CD4-positive, alpha-beta memory T cell (primary cell): ENCODE data around the gene ZNF536. TPM values are rescaled to one million over a fixed set of nuclear protein-coding genes. Genes with fewer than 3 reads are reported as not detected.
"Not testable (repeated sequence)": the region's sequence is repeated elsewhere in the genome, so short reads cannot be mapped to it uniquely, and the experiment has no call there.

Source experiments
- CTCF ChIA-PET: fragments of 350-600 bp; sonication (Branson Sonifier 250); formaldehyde crosslinking; loops from one replicate; lab custom pipeline; 2021; ENCODE audit warnings: inconsistent platforms; ENCODE audit not compliant: partially characterized antibody; lab: Charles Lee
- POLR2A ChIA-PET: fragments of 350-600 bp; sonication (Branson Sonifier 250); formaldehyde crosslinking; loops from one replicate; lab custom pipeline; 2021; ENCODE audit not compliant: partially characterized antibody; lab: Charles Lee
- DNase-seq, 5 donors: peaks; one replicate each; pipeline versions ENCODE4 v3.0.0 to v3.0.0-alpha.2; 2020 to 2022; ENCODE audit warnings: mixed read lengths in 1 of 5
- H3K27ac ChIP-seq: one replicate; pipeline ENCODE4 v1.7.0; 2013; ENCODE audit warnings: low read depth, low read length
- H3K27me3 ChIP-seq: 2 replicates; pipeline ENCODE4 v1.7.0; 2013; ENCODE audit warnings: mild to moderate bottlenecking, low read length, moderate library complexity; ENCODE audit not compliant: insufficient read depth
- H3K36me3 ChIP-seq: 2 replicates; pipeline ENCODE4 v1.7.0; 2013; ENCODE audit warnings: mild to moderate bottlenecking, low read length, moderate library complexity; ENCODE audit not compliant: insufficient read depth
- H3K4me1 ChIP-seq: 2 replicates; pipeline ENCODE4 v1.7.0; 2013; ENCODE audit warnings: mild to moderate bottlenecking, low read length, moderate library complexity; ENCODE audit not compliant: insufficient read depth
- H3K4me3 ChIP-seq, 2 donors: one replicate each; pipeline ENCODE4 v1.7.0; 2013; ENCODE audit warnings: low read length in 2 of 2, mild to moderate bottlenecking in 1 of 2
- H3K9me3 ChIP-seq, 2 donors: one replicate each; pipeline ENCODE4 v1.7.0; 2013; ENCODE audit warnings: low read length in 2 of 2, control low read depth in 1 of 2; ENCODE audit not compliant: control insufficient read depth in 1 of 2
- H3K27ac Mint-ChIP-seq, 7 donors: one replicate each; pipeline ENCODE4 v1.8.0; 2020 to 2021; ENCODE audit warnings: mixed read lengths in 7 of 7, mild to moderate bottlenecking in 6 of 7, inconsistent platforms in 3 of 7, moderate library complexity in 3 of 7
- H3K27me3 Mint-ChIP-seq, 2 donors: one replicate each; pipeline ENCODE4 v1.8.0; 2020 to 2021; ENCODE audit warnings: mixed read lengths in 2 of 2
- H3K36me3 Mint-ChIP-seq, 2 donors: one replicate each; pipeline ENCODE4 v1.8.0; 2020 to 2021; ENCODE audit warnings: mixed read lengths in 2 of 2, inconsistent platforms in 1 of 2, mild to moderate bottlenecking in 1 of 2
- H3K4me1 Mint-ChIP-seq, 4 donors: one replicate each; pipeline ENCODE4 v1.8.0; 2020 to 2021; ENCODE audit warnings: mixed read lengths in 4 of 4, mild to moderate bottlenecking in 1 of 4
- H3K4me3 Mint-ChIP-seq, 8 donors: one replicate each; pipeline ENCODE4 v1.8.0; 2020 to 2021; ENCODE audit warnings: mixed read lengths in 8 of 8, mild to moderate bottlenecking in 7 of 8, moderate library complexity in 6 of 8, inconsistent platforms in 3 of 8
- H3K9me3 Mint-ChIP-seq, 8 donors: one replicate each; pipeline ENCODE4 v1.8.0; 2020 to 2021; ENCODE audit warnings: mixed read lengths in 8 of 8, mild to moderate bottlenecking in 5 of 8, inconsistent platforms in 3 of 8, moderate library complexity in 1 of 8
- intact Hi-C: fragments of 100-400 bp; cut with micrococcal nuclease; formaldehyde crosslinking; loops from one replicate; pipeline ENCODE4 v1.15.1; 2023
- polyA plus RNA-seq, 2 donors: library from polyadenylated mRNA; unstranded; fragments of 300-500 nt; fragmentation: Illumina TruSeq; gene quantifications; one replicate each; pipeline ENCODE4 v1.2.3, GENCODE V29; 2021
- total RNA-seq, 2 experiments: library from RNA; stranded (reverse); gene quantifications; one replicate each; pipeline ENCODE4 v1.2.3, GENCODE V29; 2021

Gene ZNF536
- total and polyA plus RNA-seq, 4 experiments from 2014 or later: 0.20 TPM; not detected in 3

DNA sequence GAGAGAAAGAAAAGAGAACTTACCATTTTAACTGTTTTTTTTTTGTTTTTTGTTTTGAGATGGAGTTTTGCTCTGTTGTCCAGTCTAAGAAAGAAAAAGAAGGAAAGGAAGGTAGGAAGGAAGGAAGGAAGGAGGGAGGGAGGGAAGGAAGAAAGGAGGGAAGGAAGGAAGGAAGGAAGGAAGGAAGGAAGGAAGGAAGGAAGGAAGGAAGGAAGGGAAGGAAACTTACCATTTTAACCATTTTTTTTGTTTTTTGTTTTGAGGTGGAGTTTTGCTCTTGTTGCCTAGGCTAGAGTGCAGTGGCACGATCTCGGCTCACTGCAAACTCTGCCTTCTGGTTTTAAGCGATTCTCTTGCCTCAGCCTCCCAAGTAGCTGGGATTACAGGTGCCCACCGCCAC lies 94.4 kb downstream of the ZNF536 start:
- H3K27ac Mint-ChIP-seq, POLR2A ChIA-PET, CTCF ChIA-PET, H3K4me3 ChIP-seq, H3K27ac ChIP-seq, H3K27me3 ChIP-seq, H3K27me3 Mint-ChIP-seq, H3K36me3 Mint-ChIP-seq, H3K36me3 ChIP-seq, intact Hi-C loops, H3K9me3 Mint-ChIP-seq, H3K4me3 Mint-ChIP-seq, DNase-seq, H3K4me1 ChIP-seq, H3K4me1 Mint-ChIP-seq, H3K9me3 ChIP-seq: not testable (repeated sequence)

DNA sequence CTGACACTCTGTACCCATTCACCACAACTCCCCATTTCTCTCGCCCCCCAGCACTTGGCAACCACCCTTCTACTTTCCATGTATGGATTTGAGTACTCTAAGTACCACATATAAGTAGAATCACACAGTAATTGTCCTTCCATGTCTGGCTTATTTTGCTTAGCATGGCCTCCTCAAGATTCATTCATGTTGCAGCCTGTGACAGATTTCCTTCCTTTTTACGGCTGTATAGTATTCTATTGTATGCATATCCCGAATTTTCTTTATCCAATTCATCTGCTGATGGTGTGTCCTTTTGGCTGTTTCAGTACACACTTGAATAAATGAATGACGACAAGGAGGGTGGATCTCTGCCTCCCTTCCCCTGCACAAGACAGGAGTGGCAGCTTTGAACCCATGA lies 95.1 kb downstream of the ZNF536 start:
- ChIA-PET POLR2A (no interaction called here), CTCF (no interaction called here)
- Mint-ChIP-seq H3K36me3 (no peaks in the 10 kb centered on the region), H3K4me3 (no peak overlapping the region), H3K27ac (no peak overlapping the region), H3K27me3 (no peaks in the 10 kb centered on the region), H3K4me1 (no peaks in the 10 kb centered on the region), H3K9me3 (peaks cover 0 to 8% (median 0%) of the 10 kb centered on the region in 8 donors)
- no peaks in the 10 kb centered on the region for H3K27me3 ChIP-seq
- DNase-seq: no peak
- no peaks in the 10 kb centered on the region for H3K36me3 ChIP-seq
- no peak overlapping the region for H3K4me3 ChIP-seq
- intact Hi-C loops: no loop called here
- H3K9me3 ChIP-seq: no peaks in the 10 kb centered on the region
- H3K27ac ChIP-seq: no peak overlapping the region
- no peaks in the 10 kb centered on the region for H3K4me1 ChIP-seq

DNA sequence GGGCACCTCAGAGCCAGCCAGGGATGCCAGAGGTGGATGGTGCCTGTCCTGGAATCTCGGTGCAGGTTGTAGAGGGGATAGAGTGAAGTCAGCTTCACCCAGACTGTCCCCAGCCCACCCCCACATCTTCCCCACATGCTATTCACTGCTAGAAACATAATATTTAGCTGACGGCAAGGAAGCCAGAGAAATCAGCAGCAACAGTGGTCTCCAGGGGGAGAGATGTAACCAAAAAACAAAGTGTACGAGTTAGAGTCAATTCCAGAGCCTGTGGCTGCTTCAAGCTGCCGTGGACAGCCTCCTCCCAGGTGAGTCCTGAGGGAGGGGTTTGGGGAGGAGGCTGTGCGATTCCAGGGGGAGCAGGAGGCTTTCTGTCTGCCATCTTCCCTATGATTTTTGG lies 97.6 kb downstream of the ZNF536 start:
- H3K9me3 ChIP-seq: no peaks in the 10 kb centered on the region
- Mint-ChIP-seq H3K9me3 (peaks cover 0 to 8% (median 5%) of the 10 kb centered on the region in 8 donors), H3K27ac (no peak overlapping the region), H3K27me3 (no peaks in the 10 kb centered on the region), H3K4me3 (no peak overlapping the region), H3K4me1 (no peaks in the 10 kb centered on the region), H3K36me3 (no peaks in the 10 kb centered on the region)
- H3K27me3 ChIP-seq: no peaks in the 10 kb centered on the region
- DNase-seq: no peak
- no peak overlapping the region for H3K4me3 ChIP-seq
- ChIA-PET POLR2A (no interaction called here), CTCF (no interaction called here)
- H3K36me3 ChIP-seq: no peaks in the 10 kb centered on the region
- intact Hi-C loops: no loop called here
- H3K27ac ChIP-seq: no peak overlapping the region
- H3K4me1 ChIP-seq: no peaks in the 10 kb centered on the region

DNA sequence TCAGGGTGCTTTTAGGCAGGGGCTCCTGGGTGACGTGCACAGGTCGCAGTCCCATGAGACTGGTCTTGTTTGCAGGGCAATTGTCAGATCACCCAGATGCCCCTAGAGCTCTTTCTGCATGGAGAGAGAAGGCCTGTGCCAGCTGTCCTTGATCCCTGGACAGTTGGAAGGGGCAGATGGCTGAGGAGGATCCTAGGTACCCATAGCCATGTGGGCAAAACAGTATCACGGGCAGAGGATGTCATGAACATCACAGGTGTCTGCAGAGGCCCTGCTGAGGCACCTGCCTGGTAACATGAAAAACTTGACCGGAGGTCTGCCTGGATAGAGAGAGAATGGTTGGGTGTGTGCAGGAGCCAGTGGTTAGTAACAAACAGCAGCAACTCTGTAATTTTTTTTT lies 99.3 kb downstream of the ZNF536 start:
- Histone ChIP-seq H3K4me1 (no peaks in the 10 kb centered on the region), H3K36me3 (no peaks in the 10 kb centered on the region), H3K27ac (no peak overlapping the region), H3K27me3 (no peaks in the 10 kb centered on the region), H3K9me3 (no peaks in the 10 kb centered on the region), H3K4me3 (no peak overlapping the region)
- intact Hi-C loops: no loop called here
- Mint-ChIP-seq H3K36me3 (no peaks in the 10 kb centered on the region), H3K27ac (no peak overlapping the region), H3K27me3 (no peaks in the 10 kb centered on the region), H3K9me3 (peaks cover 0 to 9% (median 5%) of the 10 kb centered on the region in 8 donors), H3K4me3 (no peak overlapping the region), H3K4me1 (no peaks in the 10 kb centered on the region)
- ChIA-PET CTCF (no interaction called here), POLR2A (no interaction called here)
- DNase-seq: no peak

DNA sequence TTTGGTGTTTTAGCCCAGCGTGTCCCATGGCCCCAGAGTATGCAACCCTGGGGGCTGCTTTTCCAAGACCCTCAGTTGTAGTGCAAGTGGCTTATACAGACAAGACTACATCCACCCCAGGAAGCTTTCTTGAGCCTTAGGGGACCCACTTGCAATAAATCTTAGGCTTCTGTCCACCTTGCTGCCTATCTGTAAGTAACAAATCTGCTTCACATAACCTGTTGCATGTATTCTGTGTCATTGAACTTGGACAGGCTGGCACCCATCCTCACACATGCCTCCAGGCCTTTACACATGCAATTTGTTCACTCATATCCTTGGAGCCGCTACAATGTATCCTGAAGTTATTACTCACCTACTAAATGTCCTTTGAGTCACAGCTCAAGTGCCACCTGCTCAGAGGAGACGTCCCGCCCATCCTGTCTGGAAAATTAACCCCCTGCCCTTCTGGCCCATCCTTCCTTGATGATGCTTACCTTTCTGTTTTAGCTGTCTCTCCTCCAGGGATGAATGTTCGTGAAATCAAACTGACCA lies 101.2 kb downstream of the ZNF536 start:
- ChIA-PET CTCF (no interaction called here), POLR2A (no interaction called here)
- Mint-ChIP-seq H3K27me3 (no peaks in the 10 kb centered on the region), H3K27ac (no peak overlapping the region), H3K4me1 (no peaks in the 10 kb centered on the region), H3K36me3 (no peaks in the 10 kb centered on the region), H3K9me3 (peaks cover 0 to 8% (median 5%) of the 10 kb centered on the region in 8 donors), H3K4me3 (no peak overlapping the region)
- Histone ChIP-seq H3K27ac (no peak overlapping the region), H3K4me3 (no peak overlapping the region), H3K27me3 (no peaks in the 10 kb centered on the region), H3K36me3 (no peaks in the 10 kb centered on the region), H3K9me3 (no peaks in the 10 kb centered on the region), H3K4me1 (no peaks in the 10 kb centered on the region)
- intact Hi-C loops: no loop called here
- no peak for DNase-seq

DNA sequence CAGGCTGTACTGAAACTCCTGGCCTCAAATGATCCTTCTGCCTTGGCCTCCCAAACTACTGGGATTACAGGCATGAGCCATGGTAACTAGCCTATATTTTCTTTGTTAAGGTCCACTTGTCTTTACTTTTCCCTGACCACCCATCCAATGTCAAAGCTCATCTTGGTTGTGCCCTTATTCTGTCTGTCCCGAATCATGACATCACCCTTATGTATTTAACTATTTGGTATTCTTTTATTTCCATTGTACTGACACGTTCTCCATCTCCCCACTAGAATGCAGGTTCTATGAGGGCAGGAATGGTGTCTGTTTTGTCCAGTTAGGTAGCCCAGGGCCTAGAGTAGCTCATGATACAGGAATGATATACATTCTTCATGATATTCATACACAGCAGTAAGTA lies 104.8 kb downstream of the ZNF536 start:
- Histone ChIP-seq H3K27me3 (no peaks in the 10 kb centered on the region), H3K27ac (no peak overlapping the region), H3K36me3 (no peaks in the 10 kb centered on the region), H3K4me3 (no peak overlapping the region), H3K9me3 (no peaks in the 10 kb centered on the region), H3K4me1 (no peaks in the 10 kb centered on the region)
- no peaks in the 10 kb centered on the region for H3K36me3 Mint-ChIP-seq
- no peak overlapping the region for H3K27ac Mint-ChIP-seq
- CTCF ChIA-PET: no interaction called here
- no peak overlapping the region for H3K4me3 Mint-ChIP-seq
- intact Hi-C loops: no loop called here
- H3K9me3 Mint-ChIP-seq: peaks cover 0 to 12% (median 5%) of the 10 kb centered on the region in 8 donors
- no peak for DNase-seq
- H3K4me1 Mint-ChIP-seq: no peaks in the 10 kb centered on the region
- H3K27me3 Mint-ChIP-seq: peaks cover 2% of the 10 kb centered on the region in 2 donors
- POLR2A ChIA-PET: no interaction called here

DNA sequence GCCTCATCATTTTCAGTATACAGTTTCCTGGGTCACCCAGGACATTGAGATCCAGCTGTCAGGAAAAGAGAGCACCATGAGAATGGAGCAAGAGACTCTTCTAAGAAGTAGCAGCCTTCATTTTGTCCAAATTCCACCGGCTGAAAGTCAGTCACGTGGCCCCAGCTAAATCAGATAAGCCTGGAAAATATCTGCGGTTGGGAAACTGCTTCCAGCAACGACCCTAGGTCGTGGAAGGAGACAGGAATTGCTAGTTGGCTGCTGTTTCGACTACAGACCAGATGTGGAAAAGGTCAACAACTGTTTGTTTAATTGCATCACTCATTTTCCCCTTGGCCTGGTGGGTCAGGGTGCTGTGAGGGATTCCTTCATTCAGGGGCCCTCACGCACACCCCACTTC lies 107.0 kb downstream of the ZNF536 start:
- DNase-seq: no peak
- Histone ChIP-seq H3K4me3 (no peak overlapping the region), H3K4me1 (no peaks in the 10 kb centered on the region), H3K36me3 (no peaks in the 10 kb centered on the region), H3K27me3 (no peaks in the 10 kb centered on the region), H3K9me3 (no peaks in the 10 kb centered on the region), H3K27ac (no peak overlapping the region)
- Mint-ChIP-seq H3K27me3 (peaks cover 2% of the 10 kb centered on the region in 2 donors), H3K4me3 (no peak overlapping the region), H3K4me1 (no peaks in the 10 kb centered on the region), H3K27ac (no peak overlapping the region), H3K36me3 (no peaks in the 10 kb centered on the region), H3K9me3 (peaks cover 0 to 8% (median 2%) of the 10 kb centered on the region in 8 donors)
- ChIA-PET CTCF (no interaction called here), POLR2A (no interaction called here)
- intact Hi-C loops: no loop called here

DNA sequence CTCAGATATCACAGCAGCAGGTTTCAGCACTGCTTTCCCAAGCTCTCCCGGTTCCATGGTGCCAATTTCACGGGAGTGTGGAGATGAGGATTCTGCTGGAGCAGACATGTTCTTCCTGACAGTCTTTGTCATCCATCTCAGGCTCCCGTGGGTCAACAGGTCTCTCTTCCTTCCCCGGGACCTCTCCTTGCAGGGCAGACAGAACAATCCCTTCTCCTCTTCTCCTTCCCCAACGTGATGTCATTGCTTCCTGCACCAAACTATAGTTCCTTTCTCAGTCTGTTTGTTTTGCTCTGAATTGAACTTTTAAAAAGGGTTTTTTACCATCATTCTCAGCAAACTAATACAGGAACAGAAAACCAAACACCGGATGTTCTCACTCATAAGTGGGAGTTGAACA lies 107.9 kb downstream of the ZNF536 start:
- DNase-seq: no peak
- H3K36me3 ChIP-seq: no peaks in the 10 kb centered on the region
- H3K4me1 ChIP-seq: no peaks in the 10 kb centered on the region
- peaks cover 0 to 10% (median 2%) of the 10 kb centered on the region in 8 donors for H3K9me3 Mint-ChIP-seq
- H3K4me3 ChIP-seq: no peak overlapping the region
- H3K9me3 ChIP-seq: no peaks in the 10 kb centered on the region
- intact Hi-C loops: no loop called here
- H3K27ac Mint-ChIP-seq: no peak overlapping the region
- no peak overlapping the region for H3K4me3 Mint-ChIP-seq
- H3K36me3 Mint-ChIP-seq: no peaks in the 10 kb centered on the region
- H3K4me1 Mint-ChIP-seq: no peaks in the 10 kb centered on the region
- H3K27ac ChIP-seq: no peak overlapping the region
- no peaks in the 10 kb centered on the region for H3K27me3 ChIP-seq
- CTCF ChIA-PET: no interaction called here
- POLR2A ChIA-PET: no interaction called here
- H3K27me3 Mint-ChIP-seq: peaks cover 2% of the 10 kb centered on the region in 2 donors
